Fibroblast of upper back skin (primary cell): ENCODE data around the gene LRP11.
"Not testable (repeated sequence)": the region's sequence is repeated elsewhere in the genome, so short reads cannot be mapped to it uniquely, and the experiment has no call there.

Experiments
- DNase-seq: peaks from one replicate; pipeline ENCODE4 v3.0.0-alpha.2; 2013

Gene LRP11

GRCh38 chr6:149863698-149864577 is at the start of gene LRP11:
Gene LRP11 (minus strand): TSS chr6:149864359. CDS start chr6:149864020, 339 bp downstream.
- DNase-seq: peak; percentile 81

- no peak for DNase-seq
Observed at GRCh38 chr6:149913540-149914240, 49.5 kb upstream of the LRP11 start.

GRCh38 chr6:149913085-149913484 is 48.9 kb upstream of the LRP11 start:
- no peak for DNase-seq

- DNase-seq: not testable (repeated sequence)
Observed at GRCh38 chr6:149912680-149913079, 48.5 kb upstream of the LRP11 start.

- DNase-seq: no peak
Observed at GRCh38 chr6:149910721-149911151, 46.6 kb upstream of the LRP11 start.

- no peak for DNase-seq
Observed at GRCh38 chr6:149909701-149910470, 45.7 kb upstream of the LRP11 start.

- not testable (repeated sequence) for DNase-seq
Observed at GRCh38 chr6:149908480-149908879, 44.3 kb upstream of the LRP11 start.

- DNase-seq: no peak
Observed at GRCh38 chr6:149907317-149907716, 43.2 kb upstream of the LRP11 start.

GRCh38 chr6:149906405-149906804 is 42.2 kb upstream of the LRP11 start:
- DNase-seq: no peak

- DNase-seq: no peak
Observed at GRCh38 chr6:149905911-149906371, 41.8 kb upstream of the LRP11 start.

- DNase-seq: no peak
Observed at GRCh38 chr6:149905371-149905910, 41.3 kb upstream of the LRP11 start.

- no peak for DNase-seq
Observed at GRCh38 chr6:149904661-149905370, 40.7 kb upstream of the LRP11 start.

- DNase-seq: no peak
Observed at GRCh38 chr6:149903938-149904611, 39.9 kb upstream of the LRP11 start.

GRCh38 chr6:149901444-149902140 is 37.4 kb upstream of the LRP11 start:
- no peak for DNase-seq

GRCh38 chr6:149900620-149901443 is 36.7 kb upstream of the LRP11 start:
- no peak for DNase-seq

- DNase-seq: no peak
Observed at GRCh38 chr6:149899926-149900619, 35.9 kb upstream of the LRP11 start.

GRCh38 chr6:149899486-149899885 is 35.3 kb upstream of the LRP11 start:
- no peak for DNase-seq

GRCh38 chr6:149898966-149899365 is 34.8 kb upstream of the LRP11 start:
- DNase-seq: no peak
